Erythroblast (primary cell): ENCODE data around the gene DTWD2.
A peak's percentile ranks its signal among the peaks of the same experiment; 100 is the strongest.

Source experiments
- GATA1 ChIP-seq: IDR thresholded peaks from 2 replicates; pipeline ENCODE4 v1.6.1; 2011; ENCODE audit warnings: low read depth, mild to moderate bottlenecking, control low read depth, low read length, moderate library complexity
- POLR2A ChIP-seq: IDR thresholded peaks from 2 replicates; pipeline ENCODE4 v1.6.1; 2011; ENCODE audit warnings: mild to moderate bottlenecking, low read length

DNA sequence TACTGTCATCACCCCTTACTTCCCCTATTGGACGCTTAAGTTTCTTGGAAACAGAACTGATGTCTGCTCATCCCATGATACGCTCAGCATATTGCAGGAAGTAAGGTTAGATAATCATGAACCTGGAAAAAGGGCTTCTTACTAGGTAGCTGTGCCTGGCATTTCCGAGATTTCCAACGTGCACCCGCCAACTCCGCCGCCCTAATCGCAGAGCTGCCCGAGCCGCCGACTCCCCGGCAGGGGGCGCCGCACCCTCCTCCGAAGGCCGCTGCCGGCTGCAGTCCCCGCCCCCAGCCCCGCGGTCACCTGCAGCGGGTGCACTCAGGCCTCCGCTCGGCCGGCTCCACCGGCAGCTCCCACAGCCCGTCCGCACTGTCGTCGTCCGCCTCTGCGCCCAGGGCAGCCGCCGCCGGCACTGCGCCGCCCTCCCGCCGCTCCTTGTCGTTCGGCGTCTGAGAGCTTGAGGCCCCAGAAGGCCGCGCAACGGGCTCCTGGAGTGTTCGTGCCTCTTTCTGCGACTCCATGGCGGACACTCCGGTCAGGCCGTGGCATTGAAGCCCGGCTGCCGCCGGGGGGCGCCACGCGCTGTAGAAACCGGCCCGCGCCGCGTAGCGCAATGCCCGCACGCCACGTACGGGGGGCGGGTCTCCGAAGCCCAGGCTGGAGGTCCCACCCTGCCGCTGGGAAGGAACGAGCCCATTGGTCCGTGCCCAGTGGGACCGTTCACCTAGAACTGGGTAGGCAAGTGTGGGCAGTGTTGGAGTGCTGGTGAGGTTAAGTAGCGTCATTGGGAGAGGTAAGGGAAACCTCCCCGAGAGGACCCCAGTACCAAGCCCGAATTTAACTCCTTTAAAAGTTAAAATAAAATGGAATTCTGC lies at the start of gene DTWD2:
- peak; percentile 46 for TF ChIP-seq POLR2A
- TF ChIP-seq GATA1 = no peak
